Epithelial cell of proximal tubule (primary cell): ENCODE results near the gene AREG. TPM values are rescaled to one million over a fixed set of nuclear protein-coding genes. Genes with fewer than 3 reads are reported as not detected.

ENCODE experiments used
- DNase-seq: peaks from one replicate; pipeline ENCODE4 v3.0.0-alpha.2; 2011; ENCODE audit warnings: low read depth
- H3K4me3 ChIP-seq: 2 replicates; pipeline ENCODE4 v1.5.1; 2011; ENCODE audit warnings: low read depth, mild to moderate bottlenecking, low read length
- CTCF ChIP-seq: conservative IDR thresholded peaks from 2 replicates; pipeline ENCODE4 v1.5.1; 2012; ENCODE audit warnings: low read depth, mild to moderate bottlenecking, low read length
- total RNA-seq: library from RNA; depleted of rRNA; stranded (reverse); fragments of >200 nt; gene quantifications from 2 replicates; pipeline ENCODE4 v1.2.3, GENCODE V29; 2015

AREG gene
- total RNA-seq, 1 donor from 2014 or later: 211 TPM

- TF ChIP-seq CTCF: no peak
- H3K4me3 ChIP-seq: no peak overlapping the region
- no peak for DNase-seq
Observed at GRCh38 chr4:74474345-74475090, 29.6 kb downstream of the AREG start.

GRCh38 chr4:74475091-74475800 lies 30.3 kb downstream of the AREG start:
- TF ChIP-seq CTCF: no peak
- no peak for DNase-seq
- H3K4me3 ChIP-seq: no peak overlapping the region

- no peak for DNase-seq
- no peak for TF ChIP-seq CTCF
- H3K4me3 ChIP-seq: no peak overlapping the region
Observed at GRCh38 chr4:74475946-74476345, 31.0 kb downstream of the AREG start.

GRCh38 chr4:74479009-74479408 lies 34.1 kb downstream of the AREG start:
- H3K4me3 ChIP-seq: no peak overlapping the region
- TF ChIP-seq CTCF: no peak
- DNase-seq: no peak

GRCh38 chr4:74480267-74480666 lies 35.3 kb downstream of the AREG start:
- no peak for TF ChIP-seq CTCF
- H3K4me3 ChIP-seq: no peak overlapping the region
- no peak for DNase-seq

- no peak overlapping the region for H3K4me3 ChIP-seq
- TF ChIP-seq CTCF: no peak
- no peak for DNase-seq
Observed at GRCh38 chr4:74481891-74482609, 37.1 kb downstream of the AREG start.
